NCI-H345 (cell line): ENCODE results near the gene RALGAPA2.

ENCODE experiments used
- DNase-seq: peaks from one replicate; lab custom pipeline; 2025; lab: John Stamatoyannopoulos, UW

The RALGAPA2 gene

GRCh38 chr20:20497242-20497978 is 215.0 kb downstream of the RALGAPA2 start:
- no peak for DNase-seq

DNA sequence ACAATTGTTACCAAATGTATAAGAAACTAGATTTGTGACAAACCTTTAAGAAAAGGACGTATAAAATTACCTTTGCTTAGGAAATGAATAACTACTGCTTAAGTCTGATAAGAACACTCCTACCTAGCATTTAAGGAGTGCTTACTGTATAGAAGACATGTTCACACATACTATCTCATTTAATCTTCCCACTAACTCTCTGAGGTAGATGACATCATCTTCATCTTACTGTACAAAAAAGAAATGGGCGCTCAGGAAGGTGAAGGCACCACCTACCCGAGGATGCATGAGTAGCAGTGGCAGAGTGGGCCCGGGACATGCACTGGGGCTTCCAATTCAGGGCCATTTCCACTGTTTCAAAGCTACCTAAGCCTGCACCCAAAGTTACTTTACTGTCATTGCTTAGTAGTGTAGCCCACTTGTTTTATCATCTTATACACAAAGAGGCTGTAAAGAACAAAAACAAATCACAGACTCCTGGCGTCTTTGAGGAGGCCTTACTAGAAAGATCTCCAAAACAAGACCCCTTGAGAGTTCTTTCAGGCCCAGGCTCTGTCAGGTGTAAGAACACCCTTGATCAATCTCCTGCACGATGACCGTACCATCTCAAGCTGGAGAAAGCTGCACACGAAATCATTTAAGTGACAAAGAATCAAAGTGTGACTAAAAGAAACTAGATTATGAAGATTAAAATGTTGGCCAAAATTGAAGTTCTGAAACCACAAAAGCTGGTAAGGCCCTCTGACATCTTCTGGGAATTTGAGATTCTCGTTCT is 216.5 kb downstream of the RALGAPA2 start:
- DNase-seq = no peak

GRCh38 chr20:20493701-20494100 is 218.7 kb downstream of the RALGAPA2 start:
- no peak for DNase-seq

DNA sequence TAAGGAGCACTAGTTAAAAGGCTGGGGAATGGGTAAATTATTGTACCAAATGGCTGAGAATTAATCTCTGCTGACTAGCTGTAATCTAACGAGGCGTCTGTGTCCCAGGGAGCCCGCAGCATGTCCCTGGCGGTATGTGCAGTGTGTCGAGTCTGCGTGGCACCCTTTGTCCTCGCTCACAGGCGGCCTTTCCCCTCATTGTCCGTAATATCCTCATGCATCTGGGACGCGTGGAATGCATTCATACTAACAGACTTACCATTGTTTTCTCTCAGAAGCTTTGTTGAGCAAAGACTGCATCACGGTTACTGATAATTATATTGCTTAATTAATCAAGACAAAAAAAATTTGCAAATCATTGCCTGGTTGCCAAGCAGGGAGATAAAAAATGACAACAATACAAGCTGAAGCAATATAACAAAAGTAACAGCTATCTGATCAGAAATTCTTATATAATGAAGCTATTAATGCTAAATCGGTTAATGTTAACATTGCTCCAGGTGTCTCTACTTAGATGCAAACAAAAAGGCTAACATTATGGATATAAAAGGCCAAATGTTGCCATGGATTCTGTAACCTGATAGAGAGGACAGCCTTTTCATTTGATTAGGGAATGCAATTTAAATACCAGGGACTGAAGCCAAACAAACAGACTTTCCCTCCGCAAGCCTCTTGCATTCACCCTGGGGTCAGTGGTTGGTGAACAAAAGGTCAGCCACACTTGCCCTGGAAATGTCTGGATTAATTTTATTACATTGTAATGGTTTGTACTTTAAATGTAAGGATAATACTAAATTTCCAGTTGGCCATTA is 219.7 kb downstream of the RALGAPA2 start:
- DNase-seq = no peak

- no peak for DNase-seq
These were observed 220.6 kb downstream of the RALGAPA2 start for GRCh38 chr20:20491784-20492264.

- DNase-seq = no peak
These were observed 221.2 kb downstream of the RALGAPA2 start for GRCh38 chr20:20491110-20491783.

DNA sequence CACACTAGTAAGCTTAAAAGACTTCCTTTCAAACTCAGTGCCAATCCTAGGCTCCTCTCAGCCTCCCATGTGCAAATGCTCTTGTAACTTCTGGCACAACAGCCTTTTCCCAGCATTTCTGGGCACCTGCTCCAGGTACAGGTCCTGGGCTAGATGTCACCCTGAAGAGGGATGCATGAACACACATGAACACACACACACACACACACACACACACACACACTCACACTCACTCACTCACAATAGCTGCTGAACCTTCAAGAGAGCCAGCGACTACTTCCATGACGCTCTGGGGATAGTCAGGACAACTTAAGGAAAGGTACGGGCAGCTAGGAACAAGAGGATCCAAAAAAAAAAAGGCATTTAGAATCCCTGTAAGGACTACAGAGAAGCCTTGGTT is 221.8 kb downstream of the RALGAPA2 start:
- DNase-seq = no peak

- DNase-seq = no peak
These were observed 222.6 kb downstream of the RALGAPA2 start for GRCh38 chr20:20489648-20490341.

DNA sequence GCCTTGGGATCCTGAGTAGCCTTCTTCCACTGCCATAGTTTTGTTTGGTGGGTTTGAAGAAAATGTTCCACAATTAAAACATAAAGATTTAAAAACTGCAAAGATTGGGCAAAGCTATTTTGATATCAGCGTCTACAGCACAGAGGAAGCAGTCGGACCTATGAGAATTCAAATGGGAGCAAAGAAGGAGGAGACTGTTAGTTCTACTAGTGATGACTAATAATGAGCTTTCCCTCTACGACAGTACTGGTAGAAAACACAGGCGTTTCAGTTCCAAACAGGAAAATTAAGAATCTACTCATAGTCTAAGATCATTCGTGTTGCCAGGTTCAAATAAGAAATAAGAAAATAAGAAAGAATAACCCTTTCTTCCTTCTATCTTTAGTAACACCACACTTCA is 223.4 kb downstream of the RALGAPA2 start:
- DNase-seq = no peak

DNA sequence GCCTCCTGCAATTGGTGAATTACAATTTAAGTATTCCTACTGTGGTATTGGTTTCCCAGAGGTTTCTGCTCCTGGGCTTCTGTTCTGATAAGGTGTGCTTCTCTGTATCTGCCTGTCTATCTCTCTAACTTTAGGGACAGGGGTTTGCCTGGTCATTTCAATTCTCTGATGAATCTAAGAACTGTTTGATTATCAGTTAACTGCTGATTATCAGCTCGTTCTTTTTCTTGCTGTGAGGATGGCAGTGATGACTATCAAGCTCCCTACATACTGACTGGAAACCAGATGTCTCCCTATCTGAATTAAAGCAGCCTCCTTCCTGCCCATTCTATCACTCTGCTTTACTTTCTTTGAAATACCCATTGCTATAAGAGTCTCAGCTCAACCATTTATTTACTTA is 224.1 kb downstream of the RALGAPA2 start:
- no peak for DNase-seq

GRCh38 chr20:20487811-20488210 is 224.6 kb downstream of the RALGAPA2 start:
- DNase-seq = no peak

DNA sequence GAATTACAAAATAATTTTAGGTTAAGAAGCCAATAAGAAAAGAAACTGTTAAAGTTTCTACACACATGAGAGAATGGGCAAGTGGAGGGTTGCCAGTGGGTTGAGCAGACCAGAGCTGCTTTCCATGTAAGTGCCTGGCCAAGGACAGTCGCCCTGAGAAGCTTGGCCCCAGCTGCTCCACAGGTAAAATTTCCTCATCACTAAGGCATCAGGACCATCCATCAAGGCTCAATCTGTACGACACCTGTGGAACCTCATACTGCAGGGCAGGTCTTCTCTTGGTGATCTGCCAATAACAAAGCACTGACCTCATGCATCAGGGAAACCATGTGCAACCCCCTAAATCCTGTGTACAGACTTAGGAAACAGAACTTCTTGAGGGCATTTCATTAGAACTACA is 229.1 kb downstream of the RALGAPA2 start:
- DNase-seq = no peak

DNA sequence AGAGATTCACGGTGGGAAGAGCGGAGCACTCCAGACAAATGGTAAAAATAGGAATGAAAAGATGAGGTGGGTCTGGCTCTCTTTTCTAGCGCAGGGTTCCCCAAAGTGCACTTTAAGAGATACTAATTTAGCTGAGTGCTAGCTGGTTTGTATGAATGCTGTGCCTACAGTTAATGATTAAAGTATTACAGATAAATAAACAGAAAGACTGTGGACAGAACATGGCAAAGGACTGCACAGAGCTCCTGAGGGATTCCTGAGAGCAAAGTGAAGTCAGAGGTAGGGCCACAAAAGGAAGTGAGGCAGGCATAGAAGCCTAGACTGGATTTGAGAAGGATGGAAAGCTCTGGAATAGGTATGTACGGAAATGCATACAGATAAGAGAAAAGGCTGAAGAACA is 230.0 kb downstream of the RALGAPA2 start:
- no peak for DNase-seq

DNA sequence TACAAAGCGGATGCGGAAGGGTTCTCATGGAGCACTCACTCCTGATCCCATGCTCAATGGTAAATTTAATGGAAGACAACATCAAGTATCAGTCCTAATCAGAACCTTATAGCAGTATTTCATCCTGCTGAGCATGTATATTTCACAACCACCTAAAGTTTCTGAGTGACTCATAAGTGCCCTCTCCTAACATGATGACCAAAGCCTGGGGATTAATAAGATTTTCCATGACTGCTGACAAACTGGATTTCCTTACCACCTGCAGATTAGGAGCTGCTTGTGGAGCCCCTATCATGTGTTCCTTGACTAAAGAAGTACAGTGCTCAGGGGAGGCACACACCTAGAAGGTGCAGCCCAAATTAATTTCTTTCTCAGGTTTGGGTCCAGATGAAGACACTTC is 231.8 kb downstream of the RALGAPA2 start:
- no peak for DNase-seq

- DNase-seq = no peak
These were observed 232.3 kb downstream of the RALGAPA2 start for GRCh38 chr20:20480126-20480525.

- no peak for DNase-seq
These were observed 234.9 kb downstream of the RALGAPA2 start for GRCh38 chr20:20477444-20478041.

DNA sequence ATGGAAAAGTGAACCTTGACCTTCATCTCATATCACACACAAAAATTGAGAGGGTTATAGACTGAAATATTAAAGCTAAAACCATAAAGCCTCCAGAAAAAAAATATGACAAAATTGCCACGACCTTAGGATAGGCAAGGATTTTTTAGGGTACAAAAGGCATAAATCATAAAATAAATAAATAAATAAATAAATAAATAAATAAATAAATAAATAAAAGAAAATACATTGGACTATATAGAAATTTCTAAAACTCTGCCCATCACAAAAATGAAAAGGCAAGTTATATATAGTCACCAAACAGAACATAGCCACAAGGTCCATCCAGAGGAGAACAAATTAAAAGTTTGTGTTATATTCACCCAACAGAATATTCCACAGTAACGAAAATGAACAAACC is 235.9 kb downstream of the RALGAPA2 start:
- DNase-seq = no peak

- DNase-seq = no peak
These were observed 238.8 kb downstream of the RALGAPA2 start for GRCh38 chr20:20473657-20474056.

DNA sequence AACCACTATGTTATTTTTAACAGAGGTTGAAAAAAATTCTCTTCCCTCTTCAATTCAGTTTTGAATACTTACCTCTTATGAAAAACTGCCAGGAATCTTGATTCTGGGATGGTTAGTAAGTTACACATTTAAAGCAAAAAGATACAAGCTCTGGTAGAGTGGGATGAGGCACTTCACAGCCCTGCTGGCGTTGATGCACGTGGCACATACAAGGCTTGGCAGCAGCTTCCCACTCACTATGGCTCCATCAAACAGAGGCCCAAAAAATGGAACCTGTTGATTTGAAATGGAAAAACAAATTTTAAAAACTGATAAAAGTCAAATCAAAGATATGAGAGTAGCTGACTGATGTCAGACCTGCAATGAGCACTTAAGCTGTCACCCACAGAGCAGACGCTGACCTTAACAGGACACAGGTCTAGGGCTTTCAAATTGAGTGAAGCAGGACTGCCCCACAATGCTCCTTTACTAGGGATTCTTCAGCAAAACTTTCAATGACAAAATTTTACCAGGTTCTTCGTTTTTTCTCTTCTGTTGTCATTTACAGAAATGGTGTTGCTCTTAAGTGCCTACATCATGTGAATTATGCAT is 239.7 kb downstream of the RALGAPA2 start:
- DNase-seq = no peak

- DNase-seq = no peak
These were observed 246.0 kb downstream of the RALGAPA2 start for GRCh38 chr20:20466341-20466879.
